PFSK-1 (cell line): ENCODE measurements around the gene CISH.

Experiments used
- FOXP2 ChIP-seq: optimal IDR thresholded peaks from 2 replicates; pipeline ENCODE3; 2011; ENCODE audit warnings: borderline replicate concordance, control low read depth, inconsistent platforms; ENCODE audit not compliant: insufficient read depth; ENCODE audit errors: extremely low read length, extremely low read depth
- POLR2AphosphoS5 ChIP-seq: IDR thresholded peaks from 2 replicates; pipeline ENCODE4 v1.6.1; 2012; ENCODE audit warnings: low read depth, mild to moderate bottlenecking, control low read depth, low read length, moderate library complexity
- REST ChIP-seq, 2 experiments: IDR thresholded peaks; 2 replicates each; pipeline versions ENCODE4 v1.6.1 to v1.8.0; 2011 to 2012; ENCODE audit warnings: low read depth in 2 of 2, low read length in 2 of 2, control low read depth in 1 of 2, inconsistent platforms in 1 of 2, mild to moderate bottlenecking in 1 of 2, moderate library complexity in 1 of 2; ENCODE audit not compliant: insufficient read depth in 1 of 2
- SIN3A ChIP-seq: IDR thresholded peaks from 2 replicates; pipeline ENCODE4 v1.6.1; 2012; ENCODE audit warnings: mild to moderate bottlenecking, low read length, moderate library complexity, borderline replicate concordance; ENCODE audit not compliant: insufficient read depth
- TAF1 ChIP-seq: IDR thresholded peaks from 2 replicates; pipeline ENCODE4 v1.6.1; 2012; ENCODE audit warnings: low read length, control low read depth, borderline replicate concordance; ENCODE audit not compliant: insufficient read depth

- TF ChIP-seq SIN3A (no peak), POLR2AphosphoS5 (no peak), TAF1 (no peak), REST (IDR thresholded peaks at IDR 0.05; ENCODE audit: insufficient read depth in 1 of 2, low read depth in 2 of 2, low read length in 2 of 2) (no peak), FOXP2 (no peak)
Measured at GRCh38 chr3:50623840-50624474, 12.4 kb upstream of the CISH start.
